GM21367 (cell line): ENCODE measurements around the gene CREB3L1.
"Not testable (repeated sequence)": the region's sequence is repeated elsewhere in the genome, so short reads cannot be mapped to it uniquely, and the experiment has no call there.

Experiments
- ATAC-seq: cut with Tn5 transposase; IDR thresholded peaks from one replicate; pipeline ENCODE4 v1.9.1; 2021; ENCODE audit not compliant: unreplicated experiment

CREB3L1 gene

DNA sequence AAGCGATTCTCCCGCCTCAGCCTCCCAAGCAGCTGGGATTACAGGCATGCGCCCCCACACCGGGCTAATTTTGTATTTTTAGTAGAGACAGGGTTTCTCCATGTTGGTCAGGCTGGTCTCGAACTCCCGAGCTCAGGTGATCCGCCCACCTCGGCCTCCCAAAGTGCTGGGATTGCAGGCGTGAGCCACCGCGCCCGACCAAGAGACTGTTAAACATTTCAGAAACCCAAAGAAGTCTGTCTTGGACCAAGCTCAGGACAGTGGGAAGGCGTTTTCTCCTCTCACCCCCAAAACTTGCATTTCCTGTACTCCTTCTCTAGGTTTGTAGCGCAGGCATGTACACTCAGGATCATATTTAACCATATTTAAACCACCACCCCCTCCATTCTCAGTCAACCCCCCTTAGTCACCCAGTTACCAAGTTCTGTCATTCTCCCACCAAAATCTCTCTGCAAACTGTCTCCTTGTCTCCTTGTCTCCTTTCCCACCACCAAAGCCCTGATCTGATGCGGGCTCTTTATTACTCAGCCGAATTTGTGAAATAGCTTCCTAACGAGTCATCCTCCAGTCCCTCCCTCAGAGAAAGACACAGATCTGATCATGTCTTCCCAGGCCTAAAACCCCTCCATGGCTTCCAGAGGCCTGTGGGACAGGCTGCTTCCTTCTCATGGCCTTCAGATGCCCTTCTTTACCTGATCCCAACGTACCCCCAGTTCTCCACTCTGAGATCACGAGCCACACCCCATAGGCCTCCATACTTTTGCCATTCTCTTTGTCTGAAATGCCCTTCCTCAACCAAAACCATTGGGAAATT, 29.0 kb upstream of the CREB3L1 start:
- ATAC-seq: no peak

DNA sequence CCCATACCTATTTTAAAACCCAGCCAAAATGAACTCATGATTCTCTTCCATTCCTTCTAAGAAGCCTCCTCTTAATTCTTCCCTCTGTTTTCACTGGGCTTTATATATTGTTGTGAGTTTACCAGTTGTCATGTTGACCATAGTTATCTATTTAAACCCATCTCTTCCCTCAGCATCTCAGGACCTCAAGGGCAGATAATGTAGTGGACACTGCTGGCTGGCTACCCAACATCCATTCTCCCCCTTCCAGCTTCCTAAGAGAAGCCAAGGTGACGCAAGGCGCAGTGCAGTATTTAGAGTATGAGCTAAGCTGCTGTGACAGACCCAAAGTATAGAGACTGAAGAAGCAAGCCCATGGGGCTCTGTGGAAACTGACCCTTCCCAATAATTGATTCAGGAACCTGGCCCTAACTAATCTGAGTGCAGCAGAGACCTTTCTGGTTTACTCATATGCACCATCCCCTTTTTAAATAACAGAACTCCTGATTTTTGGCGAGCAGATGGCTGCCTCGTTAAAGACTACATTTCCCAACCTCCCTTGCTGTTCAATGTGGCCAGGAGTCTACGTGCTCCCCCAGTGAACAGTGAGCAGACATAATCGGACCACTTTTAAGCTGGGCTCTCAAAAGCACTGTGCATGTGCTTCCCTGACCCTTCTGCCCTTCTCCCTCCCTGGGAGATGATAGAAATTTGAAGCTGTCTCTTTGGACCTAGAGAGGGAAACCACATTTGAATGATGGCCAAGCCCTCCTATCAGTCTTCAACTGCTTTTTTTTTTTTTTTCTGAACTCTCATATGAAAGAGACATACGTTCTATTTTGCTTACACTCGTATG, 28.1 kb upstream of the CREB3L1 start:
- no peak for ATAC-seq

DNA sequence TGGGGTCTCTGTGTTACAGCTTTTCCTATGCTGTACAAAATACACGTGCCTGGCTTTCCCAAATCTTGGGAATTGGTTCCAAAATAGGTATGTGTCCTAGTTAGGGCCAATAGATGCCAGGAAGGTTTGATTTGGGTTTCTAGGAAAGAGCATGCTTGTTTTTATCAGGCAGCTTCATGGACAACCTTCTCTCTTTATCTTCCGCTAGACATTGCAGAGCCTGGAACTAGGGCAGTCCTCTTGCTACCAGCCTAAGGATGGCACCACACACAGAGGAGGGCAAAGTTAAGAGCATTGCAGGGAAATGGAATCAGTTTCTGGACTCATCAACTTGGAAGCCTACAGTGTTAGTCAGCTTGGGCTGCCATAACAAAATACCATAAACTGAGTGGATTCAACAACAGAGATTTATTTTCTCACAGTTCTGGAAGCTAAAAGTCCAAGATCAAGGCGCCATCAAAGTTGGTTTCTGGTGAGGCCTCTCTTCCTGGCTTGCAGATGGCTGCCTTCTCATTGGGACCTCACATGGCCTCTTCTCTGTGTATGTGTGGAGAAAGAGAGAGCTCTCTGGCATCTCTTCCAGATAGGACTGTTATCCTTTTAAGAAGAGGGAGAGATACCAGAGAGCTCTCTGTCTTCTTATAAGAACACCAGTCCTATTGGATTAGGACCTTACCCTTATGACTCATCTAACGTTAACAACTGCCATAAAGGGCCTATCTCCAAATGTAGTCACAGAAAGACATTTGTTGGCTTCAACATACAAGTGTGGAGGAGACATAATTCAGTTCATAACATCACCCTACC, 27.3 kb upstream of the CREB3L1 start:
- no peak for ATAC-seq

DNA sequence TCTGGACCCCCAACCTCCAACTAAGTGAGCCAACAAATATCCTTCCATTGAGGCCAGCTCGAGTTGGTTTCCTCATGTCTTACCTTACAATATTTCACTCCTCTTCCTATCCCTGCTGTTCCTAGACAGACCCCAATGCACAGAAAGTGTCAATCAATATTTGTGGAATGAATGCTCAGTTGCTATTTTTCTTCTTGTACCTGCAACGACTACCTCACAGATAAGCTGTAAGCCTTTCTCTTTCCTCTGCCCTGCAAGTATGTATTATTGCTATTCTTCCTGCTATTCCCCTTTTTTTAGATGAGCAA, 26.8 kb upstream of the CREB3L1 start:
- no peak for ATAC-seq

DNA sequence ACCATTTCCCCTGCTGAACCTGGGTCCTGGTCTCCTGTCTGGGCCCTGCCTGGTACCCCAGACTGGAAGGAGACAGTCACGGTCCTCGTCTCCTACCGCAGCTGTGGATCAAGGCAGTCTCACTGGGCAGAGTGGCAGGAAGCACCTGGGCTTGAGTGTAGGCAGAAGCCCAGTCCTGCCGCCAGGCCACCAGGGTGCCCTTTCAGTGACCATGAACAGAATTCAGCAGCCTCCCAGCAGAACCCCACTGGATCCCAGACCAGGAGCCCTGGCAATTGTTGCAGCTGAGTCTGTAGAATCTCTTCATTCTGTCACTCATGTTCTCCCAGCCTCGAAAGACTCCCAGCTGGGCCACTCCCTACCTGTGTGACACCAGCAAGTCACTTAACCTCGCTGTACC, 25.5 kb upstream of the CREB3L1 start:
- ATAC-seq: no peak

DNA sequence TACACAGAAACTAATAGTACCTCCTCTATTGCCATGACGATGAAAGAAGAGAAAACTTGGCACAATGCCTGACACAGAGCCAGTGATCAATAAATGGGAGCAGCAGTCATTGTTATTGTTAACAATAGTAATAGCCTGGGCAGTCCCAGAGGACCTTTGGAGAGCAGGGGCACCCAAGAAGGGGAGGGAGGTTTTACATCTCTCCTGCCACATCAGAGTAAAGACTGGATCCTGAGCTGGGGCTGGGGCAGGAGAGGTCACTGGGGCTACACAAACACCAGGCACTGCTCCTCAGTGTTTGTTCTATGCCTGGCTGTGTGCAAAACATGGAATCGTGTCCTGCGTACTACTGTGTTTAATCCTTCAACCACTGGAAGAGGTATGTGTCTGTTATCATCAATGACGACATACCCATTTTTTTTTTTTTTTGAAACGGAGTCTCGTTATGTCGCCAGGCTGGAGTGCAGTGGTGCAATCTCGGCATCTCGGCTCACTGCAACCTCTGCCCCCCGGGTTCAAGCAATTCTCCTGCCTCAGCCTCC, 25.0 kb upstream of the CREB3L1 start:
- no peak for ATAC-seq

DNA sequence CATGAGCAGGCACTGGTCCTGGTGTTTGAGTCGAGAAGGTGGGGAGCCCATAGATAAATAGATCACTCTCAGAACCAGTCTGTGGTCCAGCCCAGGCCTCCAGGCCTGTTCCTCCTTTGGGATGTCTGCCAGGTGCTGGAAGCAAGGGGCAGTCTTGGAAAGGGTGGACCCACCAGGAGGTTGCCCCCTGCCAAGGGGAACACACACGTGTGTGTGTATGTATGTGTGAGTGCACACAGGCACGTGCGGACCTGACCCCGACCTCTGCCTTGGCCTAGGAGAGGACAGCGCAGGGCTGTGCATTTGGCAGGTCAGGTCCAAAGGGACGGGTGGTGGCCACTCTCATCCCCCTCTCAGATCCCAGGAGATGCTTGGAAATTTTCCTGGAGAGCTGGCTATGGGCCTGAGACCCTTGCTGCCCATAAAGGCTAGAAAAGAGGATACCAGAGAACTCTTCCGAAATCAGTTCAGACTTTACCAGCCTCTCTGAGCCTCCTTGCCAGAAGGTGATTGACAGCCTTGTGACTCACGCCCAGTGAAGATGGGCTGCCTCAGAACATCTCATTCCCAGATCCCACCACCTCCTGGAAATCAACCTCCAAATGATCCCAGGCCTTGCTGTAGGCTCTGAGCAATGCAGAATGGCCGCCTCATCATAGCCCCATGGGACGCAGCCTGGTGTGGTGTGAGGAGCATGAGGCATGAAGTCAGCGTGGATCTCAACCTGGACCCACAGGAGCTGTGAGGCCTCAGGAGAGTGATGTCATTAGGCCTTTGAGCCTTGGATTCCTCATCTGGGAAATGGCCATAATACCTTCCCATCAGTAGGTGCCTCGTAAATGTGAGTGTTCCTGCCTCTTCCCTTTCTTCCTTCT, 24.0 kb upstream of the CREB3L1 start:
- ATAC-seq: no peak

DNA sequence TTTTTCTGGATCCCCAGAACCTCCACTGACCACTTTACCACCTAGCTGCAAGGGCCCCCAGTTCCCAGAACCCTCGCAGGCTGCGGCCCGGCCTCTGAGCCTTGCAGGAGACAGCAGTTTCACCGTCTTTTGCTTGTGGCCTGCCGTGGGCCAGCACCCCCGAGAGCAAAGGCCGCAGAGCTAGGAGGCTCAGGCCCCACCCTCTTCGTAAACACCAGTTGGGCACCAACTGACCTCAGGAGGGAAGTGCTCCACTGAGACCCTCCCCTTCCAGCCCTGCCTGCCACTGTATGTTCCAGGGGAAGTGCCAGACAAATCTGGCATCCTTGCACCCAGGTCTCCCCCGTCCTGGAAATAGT, 23.4 kb upstream of the CREB3L1 start:
- no peak for ATAC-seq

DNA sequence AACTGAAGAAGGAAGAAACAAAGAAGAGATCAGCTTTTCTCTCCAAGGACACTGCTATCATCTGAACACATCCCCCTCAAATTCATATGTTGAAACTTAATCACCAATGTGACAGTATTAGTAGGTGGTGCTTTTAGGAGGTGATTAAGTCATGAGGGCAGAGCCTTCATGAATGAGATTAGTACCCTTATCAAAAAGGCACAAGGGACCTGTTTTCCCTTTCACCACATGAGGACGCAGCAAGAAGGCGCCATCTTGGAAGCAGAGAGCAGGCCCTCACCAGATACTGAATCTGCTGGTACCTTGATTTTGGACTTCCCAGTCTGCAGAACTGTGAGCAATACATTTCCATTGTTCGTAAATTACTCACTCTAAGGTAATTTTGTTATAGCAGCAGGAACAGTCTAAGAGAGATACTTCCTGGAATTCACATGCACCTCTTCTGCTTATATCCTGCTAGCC, 20.9 kb upstream of the CREB3L1 start:
- ATAC-seq: no peak

DNA sequence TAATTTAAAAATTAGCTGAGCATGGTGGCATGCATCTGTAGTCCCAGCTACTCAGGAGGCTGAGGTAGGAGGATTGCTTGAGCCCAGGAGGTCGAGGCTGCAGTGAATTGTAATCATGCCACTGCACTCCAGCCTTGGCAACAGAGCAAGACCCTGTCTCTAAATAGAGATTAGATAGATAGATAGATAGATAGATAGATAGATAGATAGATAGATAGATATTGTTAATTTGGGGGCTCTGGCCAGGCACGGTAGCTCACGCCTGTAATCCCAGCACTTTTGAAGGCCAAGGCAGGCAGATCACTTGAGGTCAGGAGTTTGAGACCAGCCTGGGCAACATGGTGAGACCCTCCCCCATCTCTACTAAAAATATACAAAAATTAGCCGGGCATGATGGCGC, 18.1 kb upstream of the CREB3L1 start:
- ATAC-seq: not testable (repeated sequence)

DNA sequence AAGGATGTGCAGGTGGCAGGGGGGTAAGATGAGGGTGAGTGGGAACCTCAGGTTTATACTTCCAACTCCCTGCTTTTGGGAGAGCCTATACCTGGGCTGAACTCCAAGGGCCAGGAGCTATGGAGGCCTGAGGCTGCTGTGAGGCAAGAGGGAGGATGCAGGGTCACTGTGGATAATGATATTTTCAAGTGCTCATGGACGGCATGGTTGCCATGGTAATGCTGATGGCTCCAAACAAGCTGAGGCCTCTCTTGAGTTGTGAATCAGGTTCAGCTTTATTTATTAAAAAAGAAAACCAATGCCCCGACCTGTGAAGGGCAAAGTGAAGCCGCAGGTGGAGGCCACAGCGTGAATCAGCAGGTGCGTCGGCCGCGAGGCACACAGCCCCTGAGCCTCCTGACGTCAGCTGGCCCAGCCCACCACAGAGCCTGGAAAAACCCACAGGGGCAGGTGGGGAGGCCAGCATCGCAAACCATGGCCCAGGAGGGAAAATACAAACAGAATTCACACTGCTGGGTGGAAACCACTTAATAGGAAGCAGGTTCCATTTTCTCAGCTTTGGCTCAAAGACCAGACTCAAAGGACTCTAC, 17.4 kb upstream of the CREB3L1 start:
- ATAC-seq: no peak

DNA sequence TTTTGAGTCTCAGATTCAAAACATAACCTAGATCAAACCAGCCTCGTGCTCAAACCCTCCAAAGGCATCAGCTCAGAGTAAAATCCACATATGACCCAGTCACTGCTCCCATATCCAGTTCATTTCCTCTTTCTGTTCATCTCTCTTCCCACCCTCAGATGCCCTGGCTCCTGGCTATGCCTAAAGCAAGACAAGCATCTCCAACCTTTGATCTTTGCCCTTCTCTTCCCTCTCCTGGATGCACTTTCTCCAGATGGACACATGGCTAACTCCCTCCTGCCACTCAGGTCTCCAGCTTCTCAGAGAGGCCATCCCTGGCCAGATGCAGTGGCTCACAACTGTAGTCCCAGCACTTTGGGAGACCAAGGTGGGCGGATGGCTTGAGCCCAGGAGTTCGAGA, 14.3 kb upstream of the CREB3L1 start:
- ATAC-seq: no peak

DNA sequence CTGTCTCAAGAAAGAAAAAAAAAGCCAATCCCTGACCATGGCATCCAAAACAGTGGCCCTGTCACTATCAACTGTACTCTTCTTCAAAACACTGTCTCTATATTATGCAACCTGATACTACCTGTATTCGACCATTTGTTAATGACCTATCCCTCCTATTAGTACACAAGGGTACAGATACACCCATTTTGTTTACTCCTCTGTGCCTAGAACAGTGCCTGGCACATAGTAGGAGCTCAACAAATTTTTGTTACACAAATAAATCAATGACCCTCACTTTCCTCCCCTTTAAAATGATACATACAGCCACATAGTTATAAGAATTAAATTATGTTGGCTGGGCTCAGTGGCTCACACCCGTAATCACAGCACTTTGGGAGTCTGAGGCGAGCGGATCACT, 13.4 kb upstream of the CREB3L1 start:
- no peak for ATAC-seq

DNA sequence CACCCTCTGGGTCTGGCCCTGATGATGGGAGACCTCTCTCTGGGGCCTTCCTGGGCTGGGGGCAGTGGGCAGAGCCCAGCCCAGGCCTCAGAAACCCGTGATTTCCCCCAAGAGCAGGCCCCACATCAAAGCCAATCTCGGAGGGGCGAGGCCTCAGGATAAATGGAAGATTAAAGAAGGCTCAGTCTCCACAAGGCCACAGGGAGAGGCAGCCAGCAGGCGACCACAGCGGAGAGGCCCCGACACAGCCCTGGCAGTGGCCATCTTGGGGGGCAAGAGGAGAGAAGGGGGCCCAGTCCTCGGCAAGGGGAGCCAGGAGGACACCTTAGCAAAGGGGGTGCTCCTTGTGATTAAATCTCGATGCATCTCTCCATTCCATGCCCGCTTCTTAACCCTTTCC, 12.5 kb upstream of the CREB3L1 start:
- no peak for ATAC-seq

DNA sequence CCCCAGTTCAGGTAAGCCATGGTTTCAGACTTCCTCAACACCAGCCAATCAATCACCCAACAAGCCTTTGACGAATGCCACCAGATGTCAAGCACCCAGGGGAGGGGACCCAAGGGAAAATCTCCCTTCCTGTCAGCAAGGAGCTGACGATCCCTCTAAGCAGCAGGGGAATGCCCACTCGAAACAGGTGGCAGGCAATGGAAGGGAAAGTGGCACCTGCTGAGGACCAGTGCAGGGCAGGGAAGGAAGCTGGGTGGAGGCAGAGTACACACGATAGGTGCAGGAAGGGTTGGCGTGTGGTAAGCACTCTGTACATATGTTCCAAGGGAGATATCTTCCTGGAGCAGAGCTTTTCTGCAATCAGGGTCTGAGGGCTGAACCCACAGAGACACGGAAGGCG, 11.7 kb upstream of the CREB3L1 start:
- no peak for ATAC-seq

DNA sequence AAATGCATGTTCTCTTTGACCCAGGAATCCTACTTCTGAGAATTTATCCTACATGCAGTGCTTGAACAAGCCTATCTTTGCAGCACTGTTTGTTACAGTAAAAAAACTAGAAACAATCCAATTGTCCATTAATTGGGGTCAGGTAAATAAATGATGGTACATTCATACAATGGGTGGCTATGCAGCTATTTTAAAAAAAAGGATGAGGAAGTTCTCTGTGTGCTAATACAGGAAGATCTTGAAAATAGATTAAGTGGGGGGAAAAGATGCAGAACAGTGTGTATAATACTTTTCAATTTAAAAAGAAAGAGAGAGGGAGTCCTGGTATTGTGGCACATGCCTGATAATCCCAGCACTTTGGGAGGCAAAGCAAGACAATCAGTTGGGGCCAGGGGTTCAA, 9.5 kb upstream of the CREB3L1 start:
- ATAC-seq: no peak

DNA sequence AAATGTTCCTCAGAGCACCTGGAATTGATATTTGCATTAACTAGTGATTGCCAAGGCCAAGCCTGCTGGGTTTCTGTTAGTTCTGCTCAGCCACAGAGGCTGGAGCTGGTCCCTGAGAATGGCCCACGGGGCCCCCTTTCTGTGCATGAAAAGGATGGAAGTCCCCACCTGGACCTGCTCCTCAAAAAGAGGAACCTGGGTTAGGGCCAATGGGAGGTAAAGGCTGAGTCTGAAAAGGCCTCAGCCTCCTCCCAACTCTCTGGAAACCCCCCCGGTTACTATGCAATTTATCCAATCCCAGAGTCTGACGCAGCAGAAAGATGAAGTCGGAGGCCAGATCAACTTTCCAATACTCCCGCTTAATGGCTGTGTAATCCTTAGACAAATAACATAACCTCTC, 6.8 kb upstream of the CREB3L1 start:
- ATAC-seq: no peak

DNA sequence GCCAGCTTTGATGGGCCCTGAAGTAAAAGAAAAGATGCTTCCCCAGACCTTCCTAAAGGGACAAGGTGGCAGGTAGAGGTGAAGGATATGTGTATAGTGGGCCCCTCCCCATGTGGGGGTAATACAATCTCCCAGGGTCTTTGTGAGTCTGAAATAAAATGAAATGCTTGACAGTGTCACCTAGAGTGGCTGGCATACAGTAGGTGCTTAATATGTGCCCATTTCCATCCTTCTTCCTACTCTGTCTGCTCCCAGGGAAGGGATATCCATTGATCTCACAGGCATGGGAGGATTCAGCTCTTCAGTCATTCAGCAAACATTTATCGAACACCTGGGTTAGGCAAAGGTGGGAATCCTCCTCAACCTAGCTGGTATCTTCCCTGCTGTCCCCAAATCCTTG, 6.1 kb upstream of the CREB3L1 start:
- no peak for ATAC-seq

DNA sequence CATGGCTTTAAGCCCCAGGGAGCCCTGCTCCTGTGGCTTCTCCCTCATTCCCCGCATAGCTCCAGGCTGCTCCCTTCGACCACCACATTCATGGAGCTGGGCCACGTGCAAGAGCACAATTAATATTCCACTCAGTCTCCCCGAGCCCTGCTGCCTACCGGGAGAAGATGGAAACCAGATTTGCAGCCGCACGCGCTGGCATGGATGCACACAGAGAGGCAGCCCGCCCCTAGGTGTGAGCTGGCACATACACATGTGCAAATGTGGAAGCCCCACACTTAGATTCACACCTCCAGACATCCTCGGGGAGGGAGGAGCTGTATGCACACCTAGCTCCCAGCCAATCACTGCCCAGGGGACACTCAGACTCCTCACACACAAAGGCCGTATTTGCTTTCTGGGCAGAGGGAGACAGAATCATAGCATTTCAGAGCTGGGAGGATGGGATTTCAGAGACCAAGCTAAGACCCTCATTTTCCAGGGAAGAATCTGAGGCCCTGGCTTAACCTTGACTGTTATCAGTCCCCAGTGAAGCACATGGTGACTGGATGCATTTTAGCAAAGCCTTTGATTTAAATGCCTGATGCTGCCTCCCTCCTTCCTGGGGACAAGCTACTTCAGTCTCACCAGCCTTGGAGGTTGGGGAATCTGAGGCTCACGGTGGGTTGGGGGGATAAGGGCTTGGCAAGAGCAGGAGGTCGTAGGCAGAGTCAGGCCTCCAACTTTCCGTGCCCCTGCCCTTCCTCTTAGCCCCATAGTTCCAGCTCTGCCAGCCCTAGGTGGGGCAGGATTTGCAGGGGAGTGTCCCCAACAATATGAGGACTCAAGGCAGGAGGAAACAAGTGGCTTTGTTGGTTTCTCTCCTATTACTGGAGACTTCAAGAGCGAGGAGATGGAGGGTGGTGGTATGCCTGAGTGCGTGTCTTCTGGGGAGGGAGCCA, 5.3 kb upstream of the CREB3L1 start:
- ATAC-seq: no peak
